CD4-positive, CD25-positive, alpha-beta regulatory T cell (primary cell): ENCODE data around the gene SPACA4. TPM values are rescaled to one million over a fixed set of nuclear protein-coding genes. Genes with fewer than 3 reads are reported as not detected.
A peak's percentile ranks its signal among the peaks of the same experiment; 100 is the strongest.

Source experiments
- ATAC-seq, 2 donors: fragments of 150-1000 bp; cut with Tn5 transposase; one replicate each; pipeline ENCODE4 v1.10.0; 2021; ENCODE audit warnings: low read depth in 2 of 2, moderate number of reproducible peaks in 2 of 2, moderate library complexity in 1 of 2
- DNase-seq, 3 donors: peaks; one replicate each; pipeline versions ENCODE4 v3.0.0 to v3.0.0-alpha.2; 2012 to 2022; ENCODE audit warnings: mixed read lengths in 1 of 3
- H3K27ac ChIP-seq: one replicate; pipeline ENCODE4 v1.7.0; 2013; ENCODE audit warnings: mild to moderate bottlenecking, low read length; ENCODE audit not compliant: insufficient read depth, poor library complexity, severe bottlenecking
- H3K27me3 ChIP-seq: one replicate; pipeline ENCODE4 v1.7.0; 2013; ENCODE audit warnings: low read length; ENCODE audit not compliant: control insufficient read depth, insufficient read depth
- H3K36me3 ChIP-seq: one replicate; pipeline ENCODE4 v1.7.0; 2013; ENCODE audit warnings: mild to moderate bottlenecking, low read length, moderate library complexity; ENCODE audit not compliant: control insufficient read depth, insufficient read depth
- H3K4me1 ChIP-seq: 2 replicates; pipeline ENCODE4 v1.7.0; 2013; ENCODE audit warnings: mild to moderate bottlenecking, low read length; ENCODE audit not compliant: insufficient read depth, control insufficient read depth, poor library complexity, severe bottlenecking
- H3K4me3 ChIP-seq: one replicate; pipeline ENCODE4 v1.7.0; 2013; ENCODE audit warnings: low read depth, mild to moderate bottlenecking, low read length, moderate library complexity
- H3K9me3 ChIP-seq, 2 experiments: 1 replicate in 1 of 2; 2 replicates in 1 of 2; pipeline ENCODE4 v1.7.0; 2013; ENCODE audit warnings: low read length in 2 of 2, mild to moderate bottlenecking in 1 of 2, moderate library complexity in 1 of 2; ENCODE audit not compliant: control insufficient read depth in 2 of 2
- H3K27ac Mint-ChIP-seq, 3 donors: one replicate each; pipeline ENCODE4 v1.8.0; 2020 to 2022; ENCODE audit warnings: mild to moderate bottlenecking in 3 of 3, mixed read lengths in 3 of 3, moderate library complexity in 2 of 3
- H3K27me3 Mint-ChIP-seq: one replicate; pipeline ENCODE4 v1.8.0; 2022; ENCODE audit warnings: mild to moderate bottlenecking, mixed read lengths
- H3K36me3 Mint-ChIP-seq: one replicate; pipeline ENCODE4 v1.8.0; 2020; ENCODE audit warnings: mixed read lengths
- H3K4me1 Mint-ChIP-seq, 4 donors: one replicate each; pipeline ENCODE4 v1.8.0; 2020 to 2022; ENCODE audit warnings: mixed read lengths in 4 of 4, mild to moderate bottlenecking in 1 of 4
- H3K4me3 Mint-ChIP-seq, 4 donors: one replicate each; pipeline ENCODE4 v1.8.0; 2020 to 2022; ENCODE audit warnings: mild to moderate bottlenecking in 4 of 4, mixed read lengths in 4 of 4, moderate library complexity in 3 of 4
- H3K9me3 Mint-ChIP-seq, 7 donors: one replicate each; pipeline ENCODE4 v1.8.0; 2020 to 2022; ENCODE audit warnings: mixed read lengths in 7 of 7, mild to moderate bottlenecking in 3 of 7, moderate library complexity in 2 of 7
- polyA plus RNA-seq, 4 donors: library from polyadenylated mRNA; unstranded; fragments of 300-500 nt; fragmentation: Illumina TruSeq; gene quantifications; one replicate each; pipeline ENCODE4 v1.2.3, GENCODE V29; 2021
- total RNA-seq: library from RNA; stranded (reverse); gene quantifications from one replicate; pipeline ENCODE4 v1.2.3, GENCODE V29; 2022

Gene SPACA4
- total and polyA plus RNA-seq, 5 donors from 2014 or later, result 0.25 TPM; not detected in 4

- Mint-ChIP-seq H3K9me3 (no peaks in the 10 kb centered on the region), H3K4me3 (peak overlapping the region; percentile 22 to 91 (median 85)), H3K36me3 (peaks cover 11% of the 10 kb centered on the region), H3K27ac (peak overlapping the region; percentile 20 to 93 (median 85)), H3K27me3 (no peaks in the 10 kb centered on the region), H3K4me1 (peaks cover 4 to 38% (median 22%) of the 10 kb centered on the region in 4 donors)
- peaks cover 6% of the 10 kb centered on the region for H3K36me3 ChIP-seq
- H3K27ac ChIP-seq, result peak overlapping the region; percentile 70
- DNase-seq (no peak), ATAC-seq (no peak)
- H3K4me3 ChIP-seq, result no peak overlapping the region
- peaks cover 14% of the 10 kb centered on the region for H3K4me1 ChIP-seq
- no peaks in the 10 kb centered on the region for H3K27me3 ChIP-seq
- H3K9me3 ChIP-seq, result no peaks in the 10 kb centered on the region
Measured at GRCh38 chr19:48624791-48625723, 18.5 kb downstream of the SPACA4 start.

GRCh38 chr19:48625891-48626327 lies 19.4 kb downstream of the SPACA4 start:
- Mint-ChIP-seq H3K27me3 (no peaks in the 10 kb centered on the region), H3K9me3 (no peaks in the 10 kb centered on the region), H3K27ac (peak overlapping the region in 1 of 3 donors; percentile 30), H3K36me3 (peaks cover 15% of the 10 kb centered on the region), H3K4me1 (peaks cover 4 to 36% (median 21%) of the 10 kb centered on the region in 4 donors), H3K4me3 (no peak overlapping the region)
- ATAC-seq, result no peak
- Histone ChIP-seq H3K4me1 (peaks cover 16% of the 10 kb centered on the region), H3K9me3 (no peaks in the 10 kb centered on the region), H3K4me3 (no peak overlapping the region), H3K27ac (no peak overlapping the region), H3K36me3 (peaks cover 15% of the 10 kb centered on the region), H3K27me3 (no peaks in the 10 kb centered on the region)
- DNase-seq, result no peak

DNA sequence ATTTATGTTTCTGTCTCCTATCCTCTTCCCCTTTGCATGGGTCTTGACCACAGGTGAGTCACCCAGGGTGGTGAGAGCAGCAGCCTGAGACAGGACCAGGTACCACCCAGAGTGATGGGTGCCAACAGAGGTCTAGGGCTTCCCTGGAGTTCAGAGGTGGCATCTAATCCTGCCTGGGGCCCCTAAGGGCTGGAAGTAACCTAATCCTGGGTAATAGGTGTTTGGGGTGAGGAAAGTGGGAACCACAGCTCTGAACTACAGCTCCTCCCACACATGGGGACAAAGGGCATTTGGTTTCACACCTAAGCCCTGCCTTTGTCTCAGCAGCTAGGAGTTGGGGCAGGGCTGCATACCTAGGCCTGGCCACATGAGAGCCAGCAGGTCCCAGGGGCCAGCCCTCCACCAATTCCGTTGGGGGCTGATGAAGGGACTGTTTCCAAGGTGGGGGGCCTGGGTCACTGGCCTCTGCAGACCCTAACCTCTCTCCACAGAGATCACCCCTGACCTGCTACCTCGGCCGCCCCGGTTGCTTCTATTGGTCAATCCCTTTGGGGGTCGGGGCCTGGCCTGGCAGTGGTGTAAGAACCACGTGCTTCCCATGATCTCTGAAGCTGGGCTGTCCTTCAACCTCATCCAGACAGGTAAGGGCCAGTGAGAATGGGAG lies 20.8 kb downstream of the SPACA4 start:
- no peak overlapping the region for H3K27ac ChIP-seq
- H3K9me3 ChIP-seq, result no peaks in the 10 kb centered on the region
- H3K27me3 Mint-ChIP-seq, result no peaks in the 10 kb centered on the region
- peaks cover 20% of the 10 kb centered on the region for H3K4me1 ChIP-seq
- H3K4me1 Mint-ChIP-seq, result peaks cover 4 to 40% (median 20%) of the 10 kb centered on the region in 4 donors
- peak overlapping the region in 1 of 3 donors; percentile 66 for H3K27ac Mint-ChIP-seq
- DNase-seq (no peak), ATAC-seq (peak in 1 of 2 donors; percentile 19)
- H3K4me3 ChIP-seq, result no peak overlapping the region
- peaks cover 14% of the 10 kb centered on the region for H3K36me3 Mint-ChIP-seq
- no peaks in the 10 kb centered on the region for H3K9me3 Mint-ChIP-seq
- no peaks in the 10 kb centered on the region for H3K27me3 ChIP-seq
- peaks cover 26% of the 10 kb centered on the region for H3K36me3 ChIP-seq
- H3K4me3 Mint-ChIP-seq, result no peak overlapping the region

GRCh38 chr19:48627865-48628314 lies 21.3 kb downstream of the SPACA4 start:
- Mint-ChIP-seq H3K4me1 (peaks cover 4 to 41% (median 20%) of the 10 kb centered on the region in 4 donors), H3K27ac (no peak overlapping the region), H3K4me3 (peak overlapping the region in 1 of 4 donors; percentile 27), H3K27me3 (no peaks in the 10 kb centered on the region), H3K9me3 (no peaks in the 10 kb centered on the region), H3K36me3 (peaks cover 15% of the 10 kb centered on the region)
- peaks cover 24% of the 10 kb centered on the region for H3K4me1 ChIP-seq
- no peak for ATAC-seq
- no peak for DNase-seq
- H3K36me3 ChIP-seq, result peaks cover 32% of the 10 kb centered on the region
- H3K4me3 ChIP-seq, result no peak overlapping the region
- H3K9me3 ChIP-seq, result no peaks in the 10 kb centered on the region
- H3K27ac ChIP-seq, result no peak overlapping the region
- H3K27me3 ChIP-seq, result no peaks in the 10 kb centered on the region

DNA sequence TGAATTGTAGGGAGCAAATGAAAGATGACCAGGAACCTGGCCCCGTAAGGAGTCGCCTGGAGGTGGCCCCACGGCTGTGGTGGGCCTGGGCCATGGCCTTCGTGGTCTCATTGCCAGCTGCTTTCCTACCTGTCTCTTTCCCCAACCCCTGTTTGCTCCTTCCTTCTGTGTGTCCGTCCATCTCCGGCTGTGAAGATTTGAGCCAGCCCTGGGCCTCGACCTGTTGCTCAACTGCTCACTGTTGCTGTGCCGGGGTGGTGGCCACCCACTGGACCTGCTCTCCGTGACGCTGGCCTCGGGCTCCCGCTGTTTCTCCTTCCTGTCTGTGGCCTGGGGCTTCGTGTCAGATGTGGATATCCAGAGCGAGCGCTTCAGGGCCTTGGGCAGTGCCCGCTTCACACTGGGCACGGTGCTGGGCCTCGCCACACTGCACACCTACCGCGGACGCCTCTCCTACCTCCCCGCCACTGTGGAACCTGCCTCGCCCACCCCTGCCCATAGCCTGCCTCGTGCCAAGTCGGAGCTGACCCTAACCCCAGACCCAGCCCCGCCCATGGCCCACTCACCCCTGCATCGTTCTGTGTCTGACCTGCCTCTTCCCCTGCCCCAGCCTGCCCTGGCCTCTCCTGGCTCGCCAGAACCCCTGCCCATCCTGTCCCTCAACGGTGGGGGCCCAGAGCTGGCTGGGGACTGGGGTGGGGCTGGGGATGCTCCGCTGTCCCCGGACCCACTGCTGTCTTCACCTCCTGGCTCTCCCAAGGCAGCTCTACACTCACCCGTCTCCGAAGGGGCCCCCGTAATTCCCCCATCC lies 22.1 kb downstream of the SPACA4 start:
- H3K27ac ChIP-seq, result no peak overlapping the region
- peaks cover 38% of the 10 kb centered on the region for H3K36me3 ChIP-seq
- no peaks in the 10 kb centered on the region for H3K9me3 Mint-ChIP-seq
- H3K4me1 Mint-ChIP-seq, result peaks cover 3 to 43% (median 15%) of the 10 kb centered on the region in 4 donors
- H3K27ac Mint-ChIP-seq, result no peak overlapping the region
- H3K27me3 Mint-ChIP-seq, result no peaks in the 10 kb centered on the region
- H3K27me3 ChIP-seq, result no peaks in the 10 kb centered on the region
- DNase-seq, result no peak
- no peak for ATAC-seq
- H3K9me3 ChIP-seq, result no peaks in the 10 kb centered on the region
- no peak overlapping the region for H3K4me3 ChIP-seq
- H3K36me3 Mint-ChIP-seq, result peaks cover 13% of the 10 kb centered on the region
- no peak overlapping the region for H3K4me3 Mint-ChIP-seq
- peaks cover 25% of the 10 kb centered on the region for H3K4me1 ChIP-seq

DNA sequence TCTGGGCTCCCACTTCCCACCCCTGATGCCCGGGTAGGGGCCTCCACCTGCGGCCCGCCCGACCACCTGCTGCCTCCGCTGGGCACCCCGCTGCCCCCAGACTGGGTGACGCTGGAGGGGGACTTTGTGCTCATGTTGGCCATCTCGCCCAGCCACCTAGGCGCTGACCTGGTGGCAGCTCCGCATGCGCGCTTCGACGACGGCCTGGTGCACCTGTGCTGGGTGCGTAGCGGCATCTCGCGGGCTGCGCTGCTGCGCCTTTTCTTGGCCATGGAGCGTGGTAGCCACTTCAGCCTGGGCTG lies 22.7 kb downstream of the SPACA4 start:
- DNase-seq (no peak), ATAC-seq (no peak)
- Mint-ChIP-seq H3K4me3 (no peak overlapping the region), H3K27ac (no peak overlapping the region), H3K4me1 (peaks cover 3 to 43% (median 12%) of the 10 kb centered on the region in 4 donors), H3K36me3 (peaks cover 9% of the 10 kb centered on the region), H3K27me3 (no peaks in the 10 kb centered on the region), H3K9me3 (no peaks in the 10 kb centered on the region)
- no peaks in the 10 kb centered on the region for H3K9me3 ChIP-seq
- peaks cover 27% of the 10 kb centered on the region for H3K4me1 ChIP-seq
- H3K36me3 ChIP-seq, result peaks cover 38% of the 10 kb centered on the region
- H3K27me3 ChIP-seq, result no peaks in the 10 kb centered on the region
- no peak overlapping the region for H3K4me3 ChIP-seq
- H3K27ac ChIP-seq, result no peak overlapping the region

DNA sequence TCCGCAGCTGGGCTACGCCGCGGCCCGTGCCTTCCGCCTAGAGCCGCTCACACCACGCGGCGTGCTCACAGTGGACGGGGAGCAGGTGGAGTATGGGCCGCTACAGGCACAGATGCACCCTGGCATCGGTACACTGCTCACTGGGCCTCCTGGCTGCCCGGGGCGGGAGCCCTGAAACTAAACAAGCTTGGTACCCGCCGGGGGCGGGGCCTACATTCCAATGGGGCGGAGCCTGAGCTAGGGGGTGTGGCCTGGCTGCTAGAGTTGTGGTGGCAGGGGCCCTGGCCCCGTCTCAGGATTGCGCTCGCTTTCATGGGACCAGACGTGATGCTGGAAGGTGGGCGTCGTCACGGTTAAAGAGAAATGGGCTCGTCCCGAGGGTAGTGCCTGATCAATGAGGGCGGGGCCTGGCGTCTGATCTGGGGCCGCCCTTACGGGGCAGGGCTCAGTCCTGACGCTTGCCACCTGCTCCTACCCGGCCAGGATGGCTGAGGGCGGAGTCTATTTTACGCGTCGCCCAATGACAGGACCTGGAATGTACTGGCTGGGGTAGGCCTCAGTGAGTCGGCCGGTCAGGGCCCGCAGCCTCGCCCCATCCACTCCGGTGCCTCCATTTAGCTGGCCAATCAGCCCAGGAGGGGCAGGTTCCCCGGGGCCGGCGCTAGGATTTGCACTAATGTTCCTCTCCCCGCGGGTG lies 23.2 kb downstream of the SPACA4 start:
- ATAC-seq (no peak), DNase-seq (no peak)
- Mint-ChIP-seq H3K9me3 (no peaks in the 10 kb centered on the region), H3K4me1 (peaks cover 4 to 44% (median 11%) of the 10 kb centered on the region in 4 donors), H3K36me3 (peaks cover 9% of the 10 kb centered on the region), H3K27me3 (no peaks in the 10 kb centered on the region), H3K27ac (peak overlapping the region in 1 of 3 donors; percentile 31), H3K4me3 (no peak overlapping the region)
- Histone ChIP-seq H3K27me3 (no peaks in the 10 kb centered on the region), H3K27ac (no peak overlapping the region), H3K9me3 (no peaks in the 10 kb centered on the region), H3K4me3 (no peak overlapping the region), H3K36me3 (peaks cover 38% of the 10 kb centered on the region), H3K4me1 (peaks cover 27% of the 10 kb centered on the region)
